ENCODE measurements around the gene OR5D14.

The OR5D14 gene

DNA sequence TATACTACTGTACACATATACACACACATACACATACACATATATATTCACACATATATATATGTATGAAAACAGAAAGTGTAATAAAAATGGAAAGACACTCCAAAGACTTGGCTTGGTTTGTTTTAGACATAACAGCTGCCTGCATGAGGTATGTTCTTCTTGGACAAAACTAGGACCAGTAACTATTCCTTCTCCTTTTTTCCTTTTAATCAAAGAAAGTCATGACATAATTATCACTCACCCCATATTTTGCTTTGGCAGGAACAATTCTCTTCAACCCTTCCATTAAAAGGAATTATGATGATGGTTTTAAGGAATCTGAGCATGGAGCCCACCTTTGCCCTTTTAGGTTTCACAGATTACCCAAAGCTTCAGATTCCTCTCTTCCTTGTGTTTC is at the start of gene OR5D14:
TSS of gene OR5D14 (plus strand) at position 301 of the 400 bp plus-strand sequence. CDS start at position 301, 0 bp downstream.
- no peak for DNase-seq

GRCh38 chr11:55773138-55773537 is 22.2 kb upstream of the OR5D14 start, which contains the start of gene OR5D13:
TSS of gene OR5D13 (plus strand) at chr11:55773438. CDS start at chr11:55773438, 0 bp downstream.
- DNase-seq = no peak

GRCh38 chr11:55791606-55792005 is 3.8 kb upstream of the OR5D14 start:
- DNase-seq = no peak

- no peak for DNase-seq
These were observed 2.0 kb upstream of the OR5D14 start for GRCh38 chr11:55793321-55793720.

DNA sequence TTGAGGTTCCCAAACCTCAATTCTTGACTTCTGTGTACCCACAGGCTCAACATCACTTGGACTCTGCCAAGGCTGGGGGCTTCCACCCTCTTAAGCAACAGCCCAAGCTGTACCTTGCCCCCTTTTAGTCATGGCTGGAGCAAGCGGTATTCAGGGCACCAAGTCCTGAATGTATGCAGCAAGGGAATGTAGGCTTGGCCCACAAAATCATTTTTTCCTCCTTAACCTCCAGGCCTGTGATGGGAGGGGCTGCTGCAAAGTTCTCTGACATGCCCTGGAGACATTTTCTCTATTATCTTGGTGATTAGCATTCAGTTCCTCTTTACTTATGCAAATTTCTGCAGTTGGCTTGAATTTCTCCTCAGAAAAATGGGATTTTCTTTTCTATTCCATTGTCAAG is 10.9 kb downstream of the OR5D14 start:
- DNase-seq = no peak

DNA sequence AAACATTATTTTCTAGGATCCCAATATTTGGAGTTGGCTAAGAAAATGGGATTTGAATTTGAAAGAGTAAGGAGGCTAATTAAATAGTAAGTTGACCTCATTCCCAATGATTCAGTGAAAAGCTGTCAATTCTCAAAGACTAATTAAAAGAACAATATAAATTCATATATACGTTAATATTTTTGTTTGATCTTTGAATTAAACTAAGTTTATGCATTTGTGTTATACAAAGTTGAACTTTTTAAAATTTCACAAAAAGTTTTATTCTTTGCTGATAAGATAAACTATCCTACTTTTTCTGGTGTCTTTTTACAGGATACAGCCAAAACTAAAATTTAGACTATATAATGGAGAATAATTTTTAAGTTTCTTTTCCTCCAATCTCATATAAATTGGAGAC is 15.7 kb downstream of the OR5D14 start, which contains the start of gene OR5L1:
TSS of gene OR5L1 (plus strand) at position 301 of the 400 bp plus-strand sequence. CDS start 100 bp downstream, outside the sequence.
- DNase-seq = no peak

- DNase-seq = no peak
These were observed 24.0 kb downstream of the OR5D14 start, which contains the start of gene OR5D18 for GRCh38 chr11:55819330-55819729. TSS of gene OR5D18 (plus strand) at chr11:55819630. CDS start at chr11:55819630, 0 bp downstream.

DNA sequence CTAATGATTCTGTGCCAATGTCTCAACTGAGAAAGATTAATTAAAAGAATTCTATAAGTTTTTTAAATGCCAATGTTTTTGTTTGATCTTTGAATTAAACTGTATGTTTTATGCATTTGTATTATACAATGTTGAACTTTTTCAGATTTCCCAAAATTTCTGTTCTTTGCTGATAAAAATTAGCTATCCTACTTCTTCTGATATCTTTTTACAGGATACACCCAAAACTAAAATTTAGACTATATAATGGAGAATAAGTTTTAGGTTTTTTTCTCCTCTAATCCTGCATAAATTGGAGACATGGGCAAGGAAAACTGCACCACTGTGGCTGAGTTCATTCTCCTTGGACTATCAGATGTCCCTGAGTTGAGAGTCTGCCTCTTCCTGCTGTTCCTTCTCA is 31.6 kb downstream of the OR5D14 start, which contains the start of gene OR5L2:
TSS of gene OR5L2 (plus strand) at position 301 of the 400 bp plus-strand sequence. CDS start at position 301, 0 bp downstream.
- DNase-seq = no peak

GRCh38 chr11:55838452-55838851 is 43.1 kb downstream of the OR5D14 start, which contains the start of gene OR5D16:
TSS of gene OR5D16 (plus strand) at chr11:55838752. CDS start at chr11:55838752, 0 bp downstream.
- DNase-seq = no peak
